ENCODE measurements around the gene RASL11A.

DNA sequence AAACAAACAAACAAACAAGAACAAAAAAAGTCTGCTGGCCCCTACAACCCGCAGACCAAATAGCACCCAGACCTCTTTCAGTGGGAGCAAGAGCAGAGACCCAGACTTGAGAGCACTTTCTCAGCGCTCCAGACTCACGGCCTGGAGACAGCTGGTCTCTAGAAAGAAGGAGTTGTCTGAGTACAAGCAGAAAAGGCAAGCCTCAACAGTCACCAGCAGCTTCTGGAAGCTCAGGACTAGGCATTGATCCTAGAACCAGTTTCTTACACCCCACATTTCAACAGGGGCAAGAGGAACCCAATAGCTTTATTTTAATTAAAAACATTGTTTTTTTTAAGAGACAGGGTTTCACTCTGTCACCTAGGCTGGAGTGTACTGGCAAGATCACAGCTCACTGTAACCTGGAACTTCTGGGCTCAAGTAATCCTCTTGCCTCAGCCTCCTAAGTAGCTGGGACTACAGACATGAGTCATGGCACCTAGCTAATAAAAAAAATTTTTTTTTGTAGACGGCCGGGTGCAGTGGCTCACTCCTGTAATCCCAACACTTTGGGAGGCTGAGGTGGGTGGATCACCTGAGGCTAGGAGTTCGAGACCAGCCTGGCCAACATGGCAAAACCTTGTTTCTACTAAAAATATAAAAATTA, 30.4 kb downstream of the RASL11A start:
- no peak for TF ChIP-seq EP300 (IDR thresholded peaks at IDR 0.05; ENCODE audit: borderline replicate concordance in 1 of 2, low read depth in 1 of 2, low read length in 1 of 2)
- TF ChIP-seq, protein P1, sequence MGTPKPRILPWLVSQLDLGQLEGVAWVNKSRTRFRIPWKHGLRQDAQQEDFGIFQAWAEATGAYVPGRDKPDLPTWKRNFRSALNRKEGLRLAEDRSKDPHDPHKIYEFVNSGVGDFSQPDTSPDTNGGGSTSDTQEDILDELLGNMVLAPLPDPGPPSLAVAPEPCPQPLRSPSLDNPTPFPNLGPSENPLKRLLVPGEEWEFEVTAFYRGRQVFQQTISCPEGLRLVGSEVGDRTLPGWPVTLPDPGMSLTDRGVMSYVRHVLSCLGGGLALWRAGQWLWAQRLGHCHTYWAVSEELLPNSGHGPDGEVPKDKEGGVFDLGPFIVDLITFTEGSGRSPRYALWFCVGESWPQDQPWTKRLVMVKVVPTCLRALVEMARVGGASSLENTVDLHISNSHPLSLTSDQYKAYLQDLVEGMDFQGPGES (IDR thresholded peaks at IDR 0.05; ENCODE audit: low read depth, low read length) = no peak
- no peak for TF ChIP-seq SIN3A (IDR thresholded peaks at IDR 0.05; ENCODE audit: borderline replicate concordance, low read depth, low read length)
- no peak for TF ChIP-seq CTCF (IDR thresholded peaks at IDR 0.05)
- TF ChIP-seq TAF1 (IDR thresholded peaks at IDR 0.05; ENCODE audit: borderline replicate concordance, low read depth, low read length) = no peak
- TF ChIP-seq FOSL2 (IDR thresholded peaks at IDR 0.05; ENCODE audit: borderline replicate concordance, low read depth) = no peak
- no peak for TF ChIP-seq POLR2AphosphoS5 (IDR thresholded peaks at IDR 0.05; ENCODE audit: low read depth, low read length)
